PFSK-1 (cell line): ENCODE results near the gene H1-8.

Experiments
- FOXP2 ChIP-seq: optimal IDR thresholded peaks from 2 replicates; pipeline ENCODE3; 2011; ENCODE audit warnings: borderline replicate concordance, control low read depth, inconsistent platforms; ENCODE audit not compliant: insufficient read depth; ENCODE audit errors: extremely low read length, extremely low read depth
- POLR2AphosphoS5 ChIP-seq: IDR thresholded peaks from 2 replicates; pipeline ENCODE4 v1.6.1; 2012; ENCODE audit warnings: low read depth, mild to moderate bottlenecking, control low read depth, low read length, moderate library complexity
- SIN3A ChIP-seq: IDR thresholded peaks from 2 replicates; pipeline ENCODE4 v1.6.1; 2012; ENCODE audit warnings: mild to moderate bottlenecking, low read length, moderate library complexity, borderline replicate concordance; ENCODE audit not compliant: insufficient read depth
- TAF1 ChIP-seq: IDR thresholded peaks from 2 replicates; pipeline ENCODE4 v1.6.1; 2012; ENCODE audit warnings: low read length, control low read depth, borderline replicate concordance; ENCODE audit not compliant: insufficient read depth
- TF ChIP-seq, protein P1 (sequence below), 2 experiments: IDR thresholded peaks; 2 replicates each; pipeline versions ENCODE4 v1.6.1 to v1.8.0; 2011 to 2012; ENCODE audit warnings: low read depth in 2 of 2, low read length in 2 of 2, control low read depth in 1 of 2, inconsistent platforms in 1 of 2, mild to moderate bottlenecking in 1 of 2, moderate library complexity in 1 of 2; ENCODE audit not compliant: insufficient read depth in 1 of 2

Gene H1-8

DNA sequence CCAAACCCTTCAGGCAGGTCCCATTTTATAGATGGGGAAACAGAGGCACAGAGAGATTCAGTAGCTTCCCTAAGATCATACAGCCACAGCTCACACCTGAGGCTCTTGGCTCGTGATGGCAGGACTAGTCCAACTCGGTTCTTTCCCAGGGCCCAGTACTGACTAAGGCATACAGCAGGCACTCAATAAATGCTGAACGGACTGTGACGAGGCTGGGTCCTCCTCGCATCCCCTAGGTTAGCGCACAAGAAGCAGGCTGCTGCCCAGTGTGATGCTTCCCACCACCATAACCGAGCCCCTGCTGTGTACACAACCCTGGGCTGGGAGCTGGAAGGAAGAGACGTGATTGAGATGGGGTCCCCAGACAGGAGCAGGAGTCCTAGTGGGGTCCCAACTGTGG lies 38.6 kb downstream of the H1-8 start:
- no peak for TF ChIP-seq POLR2AphosphoS5
- no peak for TF ChIP-seq SIN3A
- TF ChIP-seq FOXP2: no peak
- no peak for TF ChIP-seq TAF1
- TF ChIP-seq, protein P1, sequence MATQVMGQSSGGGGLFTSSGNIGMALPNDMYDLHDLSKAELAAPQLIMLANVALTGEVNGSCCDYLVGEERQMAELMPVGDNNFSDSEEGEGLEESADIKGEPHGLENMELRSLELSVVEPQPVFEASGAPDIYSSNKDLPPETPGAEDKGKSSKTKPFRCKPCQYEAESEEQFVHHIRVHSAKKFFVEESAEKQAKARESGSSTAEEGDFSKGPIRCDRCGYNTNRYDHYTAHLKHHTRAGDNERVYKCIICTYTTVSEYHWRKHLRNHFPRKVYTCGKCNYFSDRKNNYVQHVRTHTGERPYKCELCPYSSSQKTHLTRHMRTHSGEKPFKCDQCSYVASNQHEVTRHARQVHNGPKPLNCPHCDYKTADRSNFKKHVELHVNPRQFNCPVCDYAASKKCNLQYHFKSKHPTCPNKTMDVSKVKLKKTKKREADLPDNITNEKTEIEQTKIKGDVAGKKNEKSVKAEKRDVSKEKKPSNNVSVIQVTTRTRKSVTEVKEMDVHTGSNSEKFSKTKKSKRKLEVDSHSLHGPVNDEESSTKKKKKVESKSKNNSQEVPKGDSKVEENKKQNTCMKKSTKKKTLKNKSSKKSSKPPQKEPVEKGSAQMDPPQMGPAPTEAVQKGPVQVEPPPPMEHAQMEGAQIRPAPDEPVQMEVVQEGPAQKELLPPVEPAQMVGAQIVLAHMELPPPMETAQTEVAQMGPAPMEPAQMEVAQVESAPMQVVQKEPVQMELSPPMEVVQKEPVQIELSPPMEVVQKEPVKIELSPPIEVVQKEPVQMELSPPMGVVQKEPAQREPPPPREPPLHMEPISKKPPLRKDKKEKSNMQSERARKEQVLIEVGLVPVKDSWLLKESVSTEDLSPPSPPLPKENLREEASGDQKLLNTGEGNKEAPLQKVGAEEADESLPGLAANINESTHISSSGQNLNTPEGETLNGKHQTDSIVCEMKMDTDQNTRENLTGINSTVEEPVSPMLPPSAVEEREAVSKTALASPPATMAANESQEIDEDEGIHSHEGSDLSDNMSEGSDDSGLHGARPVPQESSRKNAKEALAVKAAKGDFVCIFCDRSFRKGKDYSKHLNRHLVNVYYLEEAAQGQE (IDR thresholded peaks at IDR 0.05; ENCODE audit: insufficient read depth in 1 of 2, low read depth in 2 of 2, low read length in 2 of 2): no peak

DNA sequence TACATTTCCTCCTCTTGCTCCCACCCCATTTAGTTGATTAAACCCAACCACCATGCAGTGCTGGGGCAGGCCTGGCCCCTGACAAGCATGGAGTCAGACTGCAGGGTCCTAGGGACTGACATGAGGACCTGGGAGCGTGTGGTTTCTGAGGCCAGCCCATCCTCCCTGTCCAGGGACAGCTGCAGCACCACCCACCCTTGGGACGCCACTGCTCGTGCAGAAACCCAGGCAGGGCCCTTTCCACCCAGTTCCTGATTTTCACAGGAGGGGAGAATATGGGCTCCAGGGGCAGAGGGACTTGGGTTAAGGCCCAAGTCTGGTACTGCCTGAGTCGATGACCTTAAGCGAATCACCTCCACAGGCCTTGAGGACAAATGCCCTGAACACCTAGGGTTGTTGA lies 39.8 kb downstream of the H1-8 start:
- TF ChIP-seq FOXP2 (no peak), POLR2AphosphoS5 (no peak)
- TF ChIP-seq, protein P1 (IDR thresholded peaks at IDR 0.05; ENCODE audit: insufficient read depth in 1 of 2, low read depth in 2 of 2, low read length in 2 of 2): no peak

DNA sequence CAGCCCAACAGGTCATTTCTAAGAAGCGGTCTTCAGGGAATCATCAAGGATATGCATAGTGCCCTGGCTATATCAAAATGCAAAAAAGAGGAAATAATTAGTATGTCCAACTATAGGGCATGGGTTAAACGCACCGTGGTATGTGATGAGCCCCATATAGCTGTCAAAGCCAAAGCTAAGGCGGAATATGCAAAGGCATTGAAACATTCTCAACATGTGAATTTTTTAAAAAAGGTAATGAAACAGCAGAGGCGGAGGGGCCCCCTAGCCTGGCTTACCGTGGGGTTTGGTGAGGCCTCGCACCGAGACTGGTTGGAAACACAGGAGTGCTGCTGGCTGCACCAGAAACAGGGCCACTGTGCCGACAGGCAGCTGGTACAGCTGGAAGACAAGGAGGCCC lies 40.3 kb downstream of the H1-8 start:
- no peak for TF ChIP-seq TAF1
- no peak for TF ChIP-seq SIN3A
- no peak for TF ChIP-seq FOXP2
- TF ChIP-seq, protein P1 (IDR thresholded peaks at IDR 0.05; ENCODE audit: insufficient read depth in 1 of 2, low read depth in 2 of 2, low read length in 2 of 2): no peak
- TF ChIP-seq POLR2AphosphoS5: no peak

DNA sequence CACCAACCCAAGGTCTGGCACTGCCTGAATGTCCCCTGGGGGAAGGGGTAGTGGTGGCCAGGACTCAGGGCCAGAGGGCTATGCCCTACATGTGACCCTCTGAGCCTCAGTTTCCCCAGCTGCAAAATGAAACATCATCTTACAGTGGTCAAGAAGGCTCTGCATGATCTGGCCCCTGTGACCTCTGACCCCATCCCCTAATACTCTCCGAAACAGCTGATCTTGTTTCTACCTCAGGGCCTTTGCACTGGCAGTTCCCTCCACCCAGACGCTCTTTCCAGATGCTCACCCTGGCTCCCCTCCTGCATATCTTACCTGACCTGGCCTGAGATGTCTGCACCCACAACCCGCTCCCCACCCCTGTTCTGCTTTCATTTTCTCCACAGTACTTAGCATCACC lies 41.7 kb downstream of the H1-8 start:
- TF ChIP-seq TAF1 (no peak), FOXP2 (no peak), POLR2AphosphoS5 (no peak), SIN3A (no peak)
- TF ChIP-seq, protein P1 (IDR thresholded peaks at IDR 0.05; ENCODE audit: insufficient read depth in 1 of 2, low read depth in 2 of 2, low read length in 2 of 2): no peak

DNA sequence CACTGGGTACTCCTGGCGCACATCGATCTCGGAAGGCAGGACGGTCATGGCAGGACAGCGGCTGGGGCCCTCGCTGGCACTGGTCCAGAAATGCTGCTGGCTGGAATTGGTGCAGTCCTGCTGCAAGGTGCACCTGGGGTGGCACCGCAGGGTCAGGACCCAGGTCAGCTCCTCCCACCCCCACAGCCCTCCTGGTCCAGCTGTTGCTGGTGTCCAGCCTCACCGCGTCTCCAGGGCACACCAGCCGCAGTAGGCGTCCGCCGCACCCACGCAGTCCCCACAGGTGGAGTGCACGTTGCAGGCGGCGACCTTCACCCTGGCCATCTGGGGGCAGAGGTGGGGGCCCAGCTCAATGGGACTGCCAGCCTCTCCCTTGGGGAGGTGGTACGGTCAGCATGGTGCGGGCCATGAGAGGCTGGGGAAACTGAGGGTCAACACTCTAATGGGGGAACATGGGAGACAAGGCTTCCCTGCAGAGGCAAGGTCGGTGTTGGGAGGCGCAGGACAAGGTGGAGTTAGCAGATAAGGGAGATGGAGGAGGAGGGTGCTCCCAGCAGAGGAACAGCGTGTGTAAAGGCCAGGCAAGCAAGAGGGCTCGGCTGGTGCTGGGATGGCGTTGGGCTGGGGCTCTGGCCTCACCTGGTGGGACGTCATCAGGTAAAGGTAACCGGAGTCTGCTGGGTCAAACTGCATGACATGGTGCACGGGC lies 43.1 kb downstream of the H1-8 start:
- TF ChIP-seq SIN3A (no peak), POLR2AphosphoS5 (no peak), FOXP2 (no peak), TAF1 (no peak)
- TF ChIP-seq, protein P1 (IDR thresholded peaks at IDR 0.05; ENCODE audit: insufficient read depth in 1 of 2, low read depth in 2 of 2, low read length in 2 of 2): no peak
